Activated CD4-positive, alpha-beta T cell treated with anti-CD3 and anti-CD28 coated beads, Interleukin-2, amount 50 U/mL, for 24 hours (primary cell): Measurements from ENCODE around the gene CMIP.
A peak's percentile ranks its signal among the peaks of the same experiment; 100 is the strongest.
"Not testable (repeated sequence)": the region's sequence is repeated elsewhere in the genome, so short reads cannot be mapped to it uniquely, and the experiment has no call there.

Experiments
- DNase-seq, 2 donors: peaks; one replicate each; pipeline ENCODE4 v3.0.0-alpha.2; 2020; ENCODE audit warnings: low read depth in 1 of 2, low spot score in 1 of 2

CMIP gene

GRCh38 chr16:81731649-81732048 lies 287.0 kb downstream of the CMIP start:
- no peak for DNase-seq

- DNase-seq = no peak
These were observed 288.1 kb downstream of the CMIP start for GRCh38 chr16:81732699-81733098.

GRCh38 chr16:81733295-81733694 lies 288.7 kb downstream of the CMIP start:
- no peak for DNase-seq

- DNase-seq = no peak
These were observed 290.2 kb downstream of the CMIP start for GRCh38 chr16:81734632-81735434.

- peak; percentile 68 to 81 for DNase-seq
These were observed 293.4 kb downstream of the CMIP start for GRCh38 chr16:81737885-81738536.

GRCh38 chr16:81738783-81739496 lies 294.3 kb downstream of the CMIP start:
- no peak for DNase-seq

- DNase-seq = no peak
These were observed 294.9 kb downstream of the CMIP start for GRCh38 chr16:81739503-81739902.

- no peak for DNase-seq
These were observed 295.6 kb downstream of the CMIP start for GRCh38 chr16:81740169-81740568.

- DNase-seq = not testable (repeated sequence)
These were observed 296.8 kb downstream of the CMIP start for GRCh38 chr16:81741430-81741770.

- no peak for DNase-seq
These were observed 299.8 kb downstream of the CMIP start for GRCh38 chr16:81744385-81744784.

GRCh38 chr16:81744911-81745310 lies 300.3 kb downstream of the CMIP start:
- no peak for DNase-seq

GRCh38 chr16:81745704-81746558 lies 301.3 kb downstream of the CMIP start:
- peak; percentile 56 to 72 for DNase-seq

- no peak for DNase-seq
These were observed 302.0 kb downstream of the CMIP start for GRCh38 chr16:81746566-81746965.

GRCh38 chr16:81748476-81749198 lies 304.0 kb downstream of the CMIP start:
- DNase-seq = no peak

- no peak for DNase-seq
These were observed 307.7 kb downstream of the CMIP start for GRCh38 chr16:81752225-81752875.

- no peak for DNase-seq
These were observed 308.2 kb downstream of the CMIP start for GRCh38 chr16:81752876-81753227.

- DNase-seq = no peak
These were observed 310.2 kb downstream of the CMIP start for GRCh38 chr16:81754858-81755257.

- no peak for DNase-seq
These were observed 311.5 kb downstream of the CMIP start for GRCh38 chr16:81755915-81756614.

- no peak for DNase-seq
These were observed 312.2 kb downstream of the CMIP start for GRCh38 chr16:81756615-81757356.
